ENCODE data around the gene ERAP2. TPM values are rescaled to one million over a fixed set of nuclear protein-coding genes. Genes with fewer than 3 reads are reported as not detected.

ERAP2 gene
- total RNA-seq, 2 donors from 2014 or later = 5.5 to 5.9 TPM

DNA sequence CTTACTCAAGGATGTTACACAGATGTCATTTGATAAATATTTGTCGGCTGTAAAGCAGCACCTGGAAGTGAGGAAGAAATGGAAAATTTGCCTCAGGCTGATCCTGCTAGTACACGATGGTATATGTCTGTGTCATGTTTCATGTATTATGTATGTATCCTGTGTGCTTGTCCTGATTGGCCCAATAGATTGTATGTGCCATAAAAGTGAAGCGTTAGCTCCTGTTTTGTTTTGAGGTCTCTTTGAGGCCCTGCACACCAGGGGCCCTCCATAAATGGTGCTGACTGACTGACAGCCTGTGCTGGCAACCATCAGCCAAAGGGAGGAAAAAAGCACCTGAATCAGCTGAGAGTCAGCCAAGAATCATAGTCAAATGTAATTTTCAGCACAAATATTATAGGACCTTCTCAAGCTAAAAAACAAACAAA, 47.7 kb downstream of the ERAP2 start:
- no peaks in the 10 kb centered on the region for H3K27me3 ChIP-seq
- no peak overlapping the region for H3K4me3 ChIP-seq
- H3K27ac ChIP-seq = peak overlapping the region in 1 of 2 donors; percentile 42
- H3K4me1 ChIP-seq = peaks cover 0 to 6% of the 10 kb centered on the region in 2 donors
- DNase-seq (ENCODE audit: low spot score) = no peak
- TF ChIP-seq, protein P1, sequence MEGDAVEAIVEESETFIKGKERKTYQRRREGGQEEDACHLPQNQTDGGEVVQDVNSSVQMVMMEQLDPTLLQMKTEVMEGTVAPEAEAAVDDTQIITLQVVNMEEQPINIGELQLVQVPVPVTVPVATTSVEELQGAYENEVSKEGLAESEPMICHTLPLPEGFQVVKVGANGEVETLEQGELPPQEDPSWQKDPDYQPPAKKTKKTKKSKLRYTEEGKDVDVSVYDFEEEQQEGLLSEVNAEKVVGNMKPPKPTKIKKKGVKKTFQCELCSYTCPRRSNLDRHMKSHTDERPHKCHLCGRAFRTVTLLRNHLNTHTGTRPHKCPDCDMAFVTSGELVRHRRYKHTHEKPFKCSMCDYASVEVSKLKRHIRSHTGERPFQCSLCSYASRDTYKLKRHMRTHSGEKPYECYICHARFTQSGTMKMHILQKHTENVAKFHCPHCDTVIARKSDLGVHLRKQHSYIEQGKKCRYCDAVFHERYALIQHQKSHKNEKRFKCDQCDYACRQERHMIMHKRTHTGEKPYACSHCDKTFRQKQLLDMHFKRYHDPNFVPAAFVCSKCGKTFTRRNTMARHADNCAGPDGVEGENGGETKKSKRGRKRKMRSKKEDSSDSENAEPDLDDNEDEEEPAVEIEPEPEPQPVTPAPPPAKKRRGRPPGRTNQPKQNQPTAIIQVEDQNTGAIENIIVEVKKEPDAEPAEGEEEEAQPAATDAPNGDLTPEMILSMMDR (IDR thresholded peaks at IDR 0.05) = no peak
- H3K36me3 ChIP-seq = no peaks in the 10 kb centered on the region
- H3K9me3 ChIP-seq = no peaks in the 10 kb centered on the region

DNA sequence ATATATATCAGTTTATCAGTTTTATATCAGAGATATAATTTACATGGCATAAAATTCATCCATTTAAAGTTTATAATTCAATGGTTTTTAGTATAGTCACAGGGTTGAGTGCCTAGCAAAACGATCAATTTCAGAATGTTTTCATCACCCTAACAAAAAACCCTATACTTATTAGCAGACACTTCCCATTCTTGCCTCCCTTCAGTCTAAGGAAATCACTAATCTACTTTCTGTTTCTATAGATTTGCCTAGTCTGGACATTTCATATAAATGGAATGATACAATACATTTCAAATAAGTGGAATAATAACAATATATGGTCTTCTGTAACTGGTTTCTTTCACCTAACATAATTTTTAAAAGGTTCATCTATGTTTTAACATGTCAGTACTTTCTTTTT, 50.0 kb downstream of the ERAP2 start:
- Histone ChIP-seq H3K4me1 (peaks cover 0 to 18% of the 10 kb centered on the region in 2 donors), H3K4me3 (no peak overlapping the region), H3K9me3 (no peaks in the 10 kb centered on the region), H3K27me3 (no peaks in the 10 kb centered on the region), H3K27ac (no peak overlapping the region), H3K36me3 (no peaks in the 10 kb centered on the region)
- TF ChIP-seq, protein P1 (IDR thresholded peaks at IDR 0.05) = no peak
- DNase-seq (ENCODE audit: low spot score) = no peak

DNA sequence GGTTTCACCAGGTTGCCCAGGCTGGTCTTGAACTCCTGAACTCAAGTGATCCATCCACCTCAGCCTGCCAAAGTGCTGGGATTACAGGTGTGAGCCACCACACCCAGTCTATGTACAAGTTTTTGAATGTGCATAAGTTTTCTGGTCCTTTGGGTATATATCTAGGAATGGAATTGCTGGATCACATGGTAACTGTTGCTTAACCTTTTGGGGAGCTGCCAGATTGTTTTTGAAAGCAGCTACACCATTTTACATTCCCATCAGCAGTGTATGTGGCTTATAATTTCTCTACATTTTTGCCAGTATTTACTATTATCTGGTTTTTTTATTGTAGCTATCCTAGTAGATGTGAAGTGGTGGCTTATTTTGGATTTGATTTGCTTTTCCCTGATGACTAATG, 50.7 kb downstream of the ERAP2 start:
- TF ChIP-seq, protein P1 (IDR thresholded peaks at IDR 0.05) = no peak
- Histone ChIP-seq H3K4me3 (no peak overlapping the region), H3K9me3 (no peaks in the 10 kb centered on the region), H3K27ac (no peak overlapping the region), H3K36me3 (no peaks in the 10 kb centered on the region), H3K4me1 (peaks cover 0 to 18% of the 10 kb centered on the region in 2 donors), H3K27me3 (no peaks in the 10 kb centered on the region)
- no peak for DNase-seq (ENCODE audit: low spot score)

DNA sequence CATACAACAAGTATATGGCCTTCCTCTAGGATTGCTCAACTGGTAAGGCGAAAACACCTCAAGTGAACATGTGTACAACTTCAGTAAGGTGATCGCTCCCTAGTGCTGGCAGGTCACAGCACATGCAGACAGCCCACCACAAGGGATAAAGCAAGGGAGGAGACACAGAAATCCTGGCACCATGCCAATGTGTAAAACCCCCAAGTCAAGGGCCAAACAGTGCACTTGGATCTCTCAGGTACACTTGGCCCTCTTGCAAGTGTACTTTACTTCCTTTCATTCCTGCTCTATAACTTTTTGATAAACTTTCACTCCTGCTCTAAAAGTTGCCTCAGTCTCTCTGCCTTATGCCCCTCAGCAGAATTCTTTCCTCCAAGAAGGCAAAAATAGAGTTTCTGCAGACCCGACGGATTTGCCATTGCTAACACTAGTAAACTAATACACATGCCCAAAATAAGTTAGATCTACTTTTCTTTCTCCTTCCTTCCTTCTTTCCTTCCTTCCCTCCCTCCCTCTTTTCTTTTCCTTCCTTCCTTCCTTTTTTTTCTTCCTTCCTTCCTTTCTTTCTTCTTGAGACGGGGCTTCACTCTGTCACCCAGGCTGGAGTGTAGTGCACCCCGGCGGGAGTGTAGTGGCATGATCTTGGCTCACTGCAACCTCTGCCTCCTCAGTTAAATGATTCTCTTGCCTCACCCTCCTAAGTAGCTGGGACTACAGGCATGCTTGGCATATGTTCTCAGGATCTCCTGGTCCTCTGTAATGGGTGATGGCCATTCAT, 52.8 kb downstream of the ERAP2 start:
- Histone ChIP-seq H3K27ac (no peak overlapping the region), H3K4me3 (no peak overlapping the region), H3K27me3 (no peaks in the 10 kb centered on the region), H3K36me3 (no peaks in the 10 kb centered on the region), H3K9me3 (no peaks in the 10 kb centered on the region), H3K4me1 (peaks cover 0 to 28% of the 10 kb centered on the region in 2 donors)
- no peak for DNase-seq (ENCODE audit: low spot score)
- TF ChIP-seq, protein P1 (IDR thresholded peaks at IDR 0.05) = no peak

DNA sequence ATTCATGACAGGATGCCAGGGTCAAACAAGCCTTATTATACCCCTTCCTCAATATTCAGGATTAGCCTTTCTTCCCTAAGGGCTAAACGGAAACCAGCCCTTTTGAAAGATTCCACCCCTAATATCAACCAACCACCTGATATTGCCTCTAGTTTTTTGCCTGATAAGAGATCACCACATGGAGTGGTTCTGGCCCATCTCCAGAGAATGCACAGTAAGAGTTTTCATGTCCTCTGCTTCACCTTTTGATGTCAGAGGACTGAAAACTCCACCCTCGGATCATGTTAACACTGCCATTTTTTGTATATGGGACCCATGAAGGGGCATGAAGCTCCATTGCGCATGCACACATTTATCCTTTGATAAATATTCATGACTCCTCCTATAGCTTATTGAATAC, 53.8 kb downstream of the ERAP2 start:
- DNase-seq (ENCODE audit: low spot score) = no peak
- Histone ChIP-seq H3K9me3 (no peaks in the 10 kb centered on the region), H3K27ac (peak overlapping the region in 1 of 2 donors; percentile 21), H3K4me1 (peaks cover 0 to 30% of the 10 kb centered on the region in 2 donors), H3K4me3 (no peak overlapping the region), H3K36me3 (no peaks in the 10 kb centered on the region), H3K27me3 (no peaks in the 10 kb centered on the region)
- TF ChIP-seq, protein P1 (IDR thresholded peaks at IDR 0.05) = no peak

Data from right atrium auricular region (tissue), 2 donors.